Measurements from ENCODE around the gene FCGR3A. TPM values are rescaled to one million over a fixed set of nuclear protein-coding genes. Genes with fewer than 3 reads are reported as not detected.
"Not testable (repeated sequence)": the region's sequence is repeated elsewhere in the genome, so short reads cannot be mapped to it uniquely, and the experiment has no call there.

FCGR3A gene
- 10 to 100 TPM in 3 of 4 donors, 1 to 10 TPM in 1; 7.8 to 19.3 (median 14.6) TPM for total RNA-seq
- polyA plus RNA-seq = 10 to 100 TPM in 2 of 3 donors, 1 to 10 TPM in 1; 9.6 to 30.5 (median 13.0) TPM

DNA sequence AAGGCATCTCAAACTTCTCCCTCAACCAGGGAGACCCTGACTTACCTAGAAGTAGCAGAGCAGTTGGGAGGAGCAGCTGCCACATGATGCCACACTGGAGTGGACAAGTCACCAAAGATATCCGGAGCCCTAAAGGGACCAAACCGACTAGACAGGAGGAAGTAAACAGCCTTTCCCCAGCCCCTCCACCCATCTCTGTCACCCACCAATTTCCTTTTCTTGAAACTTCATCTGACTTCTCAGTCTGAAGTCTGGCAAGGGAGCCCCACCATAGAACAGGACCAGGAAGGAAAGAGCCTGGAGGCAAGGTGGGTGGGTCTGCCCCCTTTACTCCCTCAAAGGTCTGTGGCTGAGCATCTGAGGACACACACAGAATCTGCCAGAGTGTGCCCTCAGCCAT, at the start of gene FCGR3A:
Gene FCGR3A (minus strand): TSS at position 167 of the 400 bp plus-strand sequence. CDS start 82 bp downstream, at position 85.
- TF ChIP-seq POLR2A (IDR thresholded peaks at IDR 0.05) (no peak), POLR2AphosphoS5 (IDR thresholded peaks at IDR 0.05) (no peak), EP300 (IDR thresholded peaks at IDR 0.05) (no peak), CTCF (IDR thresholded peaks at IDR 0.05) (no peak)
- H3K27ac ChIP-seq = peak within 1 kb of the TSS in 2 of 4 donors; percentile 12 to 29
- WGBS, 2 donors = 62 to 77% methylated on average over 2 of the region's 2 CpGs

DNA sequence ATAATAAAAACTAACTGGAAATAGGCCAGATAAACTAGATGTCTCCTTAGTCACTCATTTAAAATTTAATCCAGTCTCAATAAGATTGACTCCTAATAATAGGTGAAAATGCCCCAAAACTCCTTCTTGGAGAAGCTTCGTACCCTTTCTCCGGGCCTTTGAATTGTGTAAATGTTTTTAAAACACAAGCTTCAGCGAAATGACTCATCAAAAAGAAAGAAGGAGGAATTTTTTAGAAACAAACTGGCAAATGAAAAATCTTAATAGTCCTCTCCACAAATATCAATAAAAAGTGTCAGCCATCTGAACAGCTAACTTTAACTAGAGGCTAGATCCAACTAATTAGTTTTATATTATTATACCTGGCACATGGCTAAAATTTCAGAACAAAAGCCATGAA, 47.5 kb upstream of the FCGR3A start:
- H3K9me3 ChIP-seq; DNase-seq; H3K27me3 ChIP-seq; H3K4me1 ChIP-seq; H3K4me3 ChIP-seq; intact Hi-C loops (cut with DNase I); H3K36me3 ChIP-seq; H3K27ac ChIP-seq: not testable (repeated sequence)
- WGBS, 2 donors = 94 to 96% methylated on average over 3 of the region's 3 CpGs

More for the DNA sequence above, at the start of gene FCGR3A:
- H3K4me3 ChIP-seq = no peak within 1 kb of the TSS
- no peak for DNase-seq
- H3K4me1 ChIP-seq = no peaks in the 10 kb centered on the region
- intact Hi-C loops (cut with DNase I) = no loop called here
- H3K9me3 ChIP-seq = no peaks in the 10 kb centered on the region
- H3K36me3 ChIP-seq = no peaks in the 10 kb centered on the region
- peaks cover 0 to 9% (median 0%) of the 10 kb centered on the region in 3 donors for H3K27me3 ChIP-seq

DNA sequence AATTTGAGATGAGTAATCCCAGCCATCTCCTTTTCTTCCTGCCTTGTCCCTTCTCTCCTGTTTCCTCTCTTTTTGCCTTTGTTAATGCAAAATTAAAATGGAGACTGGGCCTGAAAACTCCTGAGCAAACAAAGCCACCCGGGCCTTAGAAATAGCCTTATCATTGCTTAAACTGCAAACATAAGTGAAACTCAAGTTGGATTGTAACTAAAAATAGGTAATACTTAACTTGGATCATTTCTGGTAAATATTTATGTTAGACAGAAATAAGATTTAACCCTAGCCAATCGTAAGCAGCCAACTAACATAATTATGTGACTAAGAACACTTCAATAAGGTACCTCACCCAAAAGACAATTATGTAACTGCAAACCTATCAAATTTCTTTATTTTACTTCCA, 46.0 kb upstream of the FCGR3A start:
- peak overlapping the region in 1 of 4 donors; percentile 47 for H3K27ac ChIP-seq
- intact Hi-C loops (cut with DNase I); H3K4me1 ChIP-seq; H3K36me3 ChIP-seq; H3K9me3 ChIP-seq; H3K27me3 ChIP-seq; H3K4me3 ChIP-seq; DNase-seq: not testable (repeated sequence)
- 22 to 75% methylated on average over 2 of the region's 2 CpGs for WGBS, 2 donors

DNA sequence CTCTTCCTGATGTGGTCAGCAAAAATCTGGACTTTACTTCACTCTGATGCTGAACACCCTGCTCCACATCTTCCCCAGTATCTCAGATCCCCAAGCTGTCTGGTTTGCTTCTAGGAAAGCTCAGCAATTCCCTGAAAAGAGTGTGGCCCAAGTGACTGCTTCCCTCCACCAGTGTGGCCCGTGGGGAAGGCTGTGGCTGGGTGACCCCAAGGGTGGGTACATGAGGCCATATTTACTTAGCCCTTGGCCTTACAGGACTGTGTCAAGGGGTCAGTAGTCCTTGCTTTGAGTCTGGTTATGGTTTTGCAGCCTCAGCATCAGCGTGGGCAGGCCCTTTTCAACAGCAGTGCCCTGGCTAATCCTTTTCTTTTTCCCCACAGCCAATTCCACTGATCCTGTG, 45.6 kb upstream of the FCGR3A start:
- DNase-seq; H3K4me3 ChIP-seq; intact Hi-C loops (cut with DNase I); H3K27me3 ChIP-seq; H3K4me1 ChIP-seq; H3K36me3 ChIP-seq; H3K9me3 ChIP-seq: not testable (repeated sequence)
- peak overlapping the region in 1 of 4 donors; percentile 47 for H3K27ac ChIP-seq
- WGBS, 2 donors = 78% methylated on average over 2 of the region's 2 CpGs

- H3K4me1 ChIP-seq; H3K27me3 ChIP-seq; DNase-seq; H3K36me3 ChIP-seq; H3K9me3 ChIP-seq; H3K27ac ChIP-seq; intact Hi-C loops (cut with DNase I); H3K4me3 ChIP-seq: not testable (repeated sequence)
- WGBS, 2 donors = 35 to 55% methylated on average over 4 of the region's 4 CpGs
Measured at GRCh38 chr1:161594269-161594984, 44.8 kb upstream of the FCGR3A start.

GRCh38 chr1:161593092-161593755, 43.6 kb upstream of the FCGR3A start:
- H3K27ac ChIP-seq, DNase-seq: not testable (repeated sequence)

GRCh38 chr1:161592586-161592985, 43.0 kb upstream of the FCGR3A start:
- H3K4me3 ChIP-seq; H3K27ac ChIP-seq; H3K27me3 ChIP-seq; H3K9me3 ChIP-seq; DNase-seq; H3K36me3 ChIP-seq; H3K4me1 ChIP-seq; intact Hi-C loops (cut with DNase I): not testable (repeated sequence)
- 34 to 49% methylated on average over 2 of the region's 3 CpGs for WGBS, 2 donors

More at GRCh38 chr1:161593092-161593755, 43.6 kb upstream of the FCGR3A start:
- H3K4me3 ChIP-seq; H3K27me3 ChIP-seq; intact Hi-C loops (cut with DNase I); H3K4me1 ChIP-seq; H3K9me3 ChIP-seq; H3K36me3 ChIP-seq: not testable (repeated sequence)
- 90 to 91% methylated on average over 11 of the region's 11 CpGs for WGBS, 2 donors

DNA sequence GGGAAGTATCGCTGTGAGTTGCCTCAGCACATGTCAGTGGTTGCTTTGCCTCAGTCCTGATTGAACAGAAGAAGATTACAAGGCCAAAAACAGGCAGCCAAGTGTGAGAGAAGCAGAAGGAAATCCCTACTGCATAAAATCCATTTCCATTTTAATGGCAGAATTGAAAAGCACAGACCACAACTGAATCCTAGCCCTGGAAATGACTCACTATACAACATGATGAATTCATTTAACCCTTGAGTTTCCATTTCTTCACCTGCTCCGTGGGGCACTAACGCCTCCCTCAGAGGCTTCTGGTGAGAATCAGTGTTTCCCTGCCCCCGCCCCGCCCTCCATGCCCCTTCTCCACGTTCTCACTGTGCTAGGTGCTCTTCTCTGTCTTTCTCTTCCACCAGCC, 40.3 kb upstream of the FCGR3A start:
- DNase-seq; intact Hi-C loops (cut with DNase I); H3K4me3 ChIP-seq; H3K9me3 ChIP-seq; H3K27ac ChIP-seq; H3K27me3 ChIP-seq; H3K36me3 ChIP-seq; H3K4me1 ChIP-seq: not testable (repeated sequence)
- WGBS, 2 donors = 48 to 53% methylated on average over 1 of the region's 6 CpGs

DNA sequence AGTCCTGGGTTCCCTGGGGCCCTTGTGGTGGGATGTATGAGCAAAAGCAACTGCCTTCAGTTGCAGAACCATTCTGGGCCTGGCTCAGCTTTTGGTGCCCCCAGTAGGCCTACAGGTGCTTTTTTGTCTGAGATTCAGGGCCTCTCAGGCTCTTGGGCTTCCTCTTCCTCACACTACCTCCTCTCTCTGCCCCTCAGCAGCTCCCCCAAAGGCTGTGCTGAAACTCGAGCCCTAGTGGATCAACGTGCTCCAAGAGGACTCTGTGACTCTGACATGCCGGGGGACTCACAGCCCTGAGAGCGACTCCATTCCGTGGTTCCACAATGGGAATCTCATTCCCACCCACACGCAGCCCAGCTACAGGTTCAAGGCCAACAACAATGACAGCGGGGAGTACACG, 39.7 kb upstream of the FCGR3A start:
- H3K9me3 ChIP-seq; H3K4me3 ChIP-seq; H3K27ac ChIP-seq; H3K27me3 ChIP-seq; H3K36me3 ChIP-seq; intact Hi-C loops (cut with DNase I); H3K4me1 ChIP-seq; DNase-seq: not testable (repeated sequence)
- 88% methylated on average over 8 of the region's 8 CpGs for WGBS, 2 donors

DNA sequence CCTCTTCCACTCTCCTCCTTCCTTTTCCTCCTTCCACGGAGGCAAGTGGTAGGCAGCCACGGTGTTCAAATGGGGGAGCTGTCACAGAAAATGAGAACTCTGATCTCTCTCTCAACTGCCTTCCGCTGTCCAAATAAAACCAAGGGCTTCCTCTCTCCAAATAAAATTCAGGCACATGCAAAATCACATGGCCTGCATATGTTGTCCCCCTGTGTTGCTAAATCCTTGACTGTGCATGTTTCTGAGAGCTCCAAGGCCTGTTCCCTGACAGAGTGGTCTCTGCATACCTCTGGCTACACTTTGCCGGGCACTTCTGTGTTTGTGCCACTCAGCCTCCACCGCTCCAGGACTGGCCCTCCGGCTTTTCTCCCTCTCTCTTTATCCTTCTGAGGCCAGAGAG, 39.0 kb upstream of the FCGR3A start:
- H3K36me3 ChIP-seq; H3K27me3 ChIP-seq; DNase-seq; H3K9me3 ChIP-seq; H3K27ac ChIP-seq; intact Hi-C loops (cut with DNase I); H3K4me3 ChIP-seq; H3K4me1 ChIP-seq: not testable (repeated sequence)
- WGBS, 2 donors = no CpG with 5 or more reads among the region's 6 CpGs

DNA sequence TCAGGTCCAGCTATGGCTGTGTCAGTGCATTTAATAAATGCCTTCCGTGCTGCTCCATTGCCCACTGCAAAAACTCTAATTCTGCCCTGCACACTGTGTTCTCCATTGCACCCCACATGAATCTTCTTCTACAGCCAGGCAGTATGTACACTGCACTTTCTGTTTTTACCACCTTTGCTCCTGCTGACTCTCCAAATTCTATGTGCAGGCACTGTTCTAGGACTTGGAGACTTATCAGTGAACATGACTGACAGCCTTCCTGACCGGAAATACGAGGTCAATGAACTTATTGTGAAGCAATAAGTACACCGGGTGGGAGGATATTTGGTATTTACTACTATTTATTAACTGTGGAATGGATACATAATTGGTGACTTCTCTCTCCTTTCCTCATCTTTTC, 33.3 kb upstream of the FCGR3A start:
- no CpG with 5 or more reads among the region's 4 CpGs for WGBS, 2 donors
- intact Hi-C loops (cut with DNase I) = not testable (repeated sequence)

More for the DNA sequence above, 33.3 kb upstream of the FCGR3A start:
- not testable (repeated sequence) for H3K36me3 ChIP-seq, H3K4me1 ChIP-seq, H3K4me3 ChIP-seq, H3K9me3 ChIP-seq, DNase-seq, H3K27ac ChIP-seq, H3K27me3 ChIP-seq
